Measurements from ENCODE around the gene PAMR1. TPM values are rescaled to one million over a fixed set of nuclear protein-coding genes. Genes with fewer than 3 reads are reported as not detected.
A peak's percentile ranks its signal among the peaks of the same experiment; 100 is the strongest.

PAMR1 gene
- total and polyA plus RNA-seq, 2 of the 8 experiments (the other 6 are each of a cell fraction or from before 2014, with no cell fraction given) = 3.0 to 6.9 TPM

DNA sequence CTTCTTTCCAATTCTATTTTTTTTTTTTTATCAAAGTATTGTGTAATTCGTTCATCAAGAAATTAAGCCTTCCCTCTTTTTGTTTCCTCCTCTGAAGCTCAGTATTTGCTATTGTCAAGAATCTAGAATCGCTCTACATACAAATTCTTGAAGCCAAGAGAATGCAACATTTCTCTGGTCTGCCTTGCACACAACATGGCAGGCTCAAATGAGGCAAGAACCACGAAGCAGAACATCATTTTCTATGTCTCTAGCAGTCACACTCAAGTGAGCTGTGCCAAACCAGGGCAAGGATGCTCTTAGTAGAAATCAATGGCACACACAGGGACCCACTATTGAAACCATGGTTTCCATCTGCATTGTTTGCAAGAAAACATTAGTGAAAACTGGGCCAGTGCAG is 59.4 kb downstream of the PAMR1 start:
- Histone ChIP-seq H3K9ac (replicated peaks in 1 of 4; ENCODE audit: extremely low read depth in 1 of 4, low read depth in 3 of 4, low read length in 3 of 4) (no peak overlapping the region), H3K36me3 (ENCODE audit: control insufficient read depth in 2 of 4, insufficient read depth in 4 of 4, low read length in 3 of 4) (0 out of 8 replicates have a peak, but pooled peaks cover 0 to 3% (median 0%) of the 10 kb centered on the region in 4 experiments), H3K9me3 (ENCODE audit: insufficient read depth in 2 of 2, low read depth in 1 of 2, low read length in 1 of 2) (no peaks in the 10 kb centered on the region), H2BK120ac (replicated peaks; ENCODE audit: low read depth, low read length) (no peak overlapping the region), H3K56ac (replicated peaks; ENCODE audit: insufficient read length, low read depth, low read length) (no peak overlapping the region), H3K4ac (replicated peaks; ENCODE audit: insufficient read length, low read depth, low read length) (no peak overlapping the region), H4K91ac (replicated peaks; ENCODE audit: insufficient read length, low read length) (no peak overlapping the region), H2BK5ac (ENCODE audit: low read depth, low read length) (no peak overlapping the region), H3K79me1 (ENCODE audit: low read depth, low read length) (no peaks in the 10 kb centered on the region), H2AK5ac (ENCODE audit: low read depth, low read length) (no peak overlapping the region), H2BK12ac (ENCODE audit: low read depth, low read length) (no peak overlapping the region), H3K4me3 (ENCODE audit: extremely low read depth in 1 of 4, insufficient read depth in 2 of 4, low read depth in 3 of 4, low read length in 4 of 4) (no peak overlapping the region), H3K23ac (ENCODE audit: insufficient read length) (no peak overlapping the region), H2AFZ (ENCODE audit: low read length) (no peak overlapping the region), H4K5ac (ENCODE audit: insufficient read length, low read depth, low read length) (no peak overlapping the region), H4K8ac (ENCODE audit: extremely low read depth, insufficient read depth, low read length) (no peak overlapping the region), H3K4me2 (ENCODE audit: insufficient read depth in 1 of 2, low read depth in 2 of 2, low read length in 2 of 2) (no peak overlapping the region), H3K18ac (ENCODE audit: extremely low read depth, low read length) (no peak overlapping the region), H3K27me3 (replicated peaks in 1 of 4; ENCODE audit: control insufficient read depth in 3 of 4, extremely low read depth in 1 of 4, insufficient read depth in 3 of 4, low read length in 3 of 4) (peaks cover 0 to under 1% (median 0%) of the 10 kb centered on the region in 4 experiments; a peak in 1 of 7 replicates), H3K4me1 (replicated peaks in 1 of 4; ENCODE audit: control insufficient read depth in 3 of 4, insufficient read depth in 4 of 4, low read length in 3 of 4) (peaks cover 0 to 7% (median 3%) of the 10 kb centered on the region in 4 experiments; a peak in 4 of 7 replicates), H3K79me2 (ENCODE audit: control insufficient read depth in 1 of 2, insufficient read depth in 2 of 2, low read length in 2 of 2) (no peaks in the 10 kb centered on the region), H3K23me2 (ENCODE audit: low read depth, low read length) (no peaks in the 10 kb centered on the region), H3K27ac (ENCODE audit: low read depth, low read length) (no peak overlapping the region), H2BK20ac (ENCODE audit: low read length) (no peak overlapping the region), H4K20me1 (replicated peaks in 1 of 2; ENCODE audit: control insufficient read depth in 1 of 2, insufficient read depth in 2 of 2, low read length in 2 of 2) (no peaks in the 10 kb centered on the region), H3K14ac (ENCODE audit: insufficient read length) (no peak overlapping the region), H2BK15ac (ENCODE audit: low read length) (no peak overlapping the region)
- TF ChIP-seq YY1 (IDR thresholded peaks at IDR 0.05; ENCODE audit: low read depth, low read length) = peak; percentile 90
- TF ChIP-seq, protein P1, sequence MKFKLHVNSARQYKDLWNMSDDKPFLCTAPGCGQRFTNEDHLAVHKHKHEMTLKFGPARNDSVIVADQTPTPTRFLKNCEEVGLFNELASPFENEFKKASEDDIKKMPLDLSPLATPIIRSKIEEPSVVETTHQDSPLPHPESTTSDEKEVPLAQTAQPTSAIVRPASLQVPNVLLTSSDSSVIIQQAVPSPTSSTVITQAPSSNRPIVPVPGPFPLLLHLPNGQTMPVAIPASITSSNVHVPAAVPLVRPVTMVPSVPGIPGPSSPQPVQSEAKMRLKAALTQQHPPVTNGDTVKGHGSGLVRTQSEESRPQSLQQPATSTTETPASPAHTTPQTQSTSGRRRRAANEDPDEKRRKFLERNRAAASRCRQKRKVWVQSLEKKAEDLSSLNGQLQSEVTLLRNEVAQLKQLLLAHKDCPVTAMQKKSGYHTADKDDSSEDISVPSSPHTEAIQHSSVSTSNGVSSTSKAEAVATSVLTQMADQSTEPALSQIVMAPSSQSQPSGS (IDR thresholded peaks at IDR 0.05; ENCODE audit: low read length) = no peak
- CTCF ChIA-PET (ENCODE audit: partially characterized antibody) = no interaction called here
- DNase-seq (ENCODE audit: low read depth in 1 of 2, low spot score in 2 of 2) (no peak), FAIRE-seq (no peak)
- POLR2A ChIA-PET (ENCODE audit: partially characterized antibody) = no interaction called here
- 91% methylated on average over 3 of the region's 3 CpGs; no CpG with 5 or more reads in 1 of the 2 experiments for WGBS, 2 experiments (ENCODE audit: extremely low coverage in 1 of 2, insufficient coverage in 1 of 2, insufficient read length in 1 of 2, insufficient replicate concordance in 2 of 2, low coverage in 1 of 2, low lambda C conversion rate in 2 of 2, missing lambda C conversion rate in 1 of 2)

Measured in H1 (cell line).